ENCODE data around the gene COL27A1.

Gene COL27A1

DNA sequence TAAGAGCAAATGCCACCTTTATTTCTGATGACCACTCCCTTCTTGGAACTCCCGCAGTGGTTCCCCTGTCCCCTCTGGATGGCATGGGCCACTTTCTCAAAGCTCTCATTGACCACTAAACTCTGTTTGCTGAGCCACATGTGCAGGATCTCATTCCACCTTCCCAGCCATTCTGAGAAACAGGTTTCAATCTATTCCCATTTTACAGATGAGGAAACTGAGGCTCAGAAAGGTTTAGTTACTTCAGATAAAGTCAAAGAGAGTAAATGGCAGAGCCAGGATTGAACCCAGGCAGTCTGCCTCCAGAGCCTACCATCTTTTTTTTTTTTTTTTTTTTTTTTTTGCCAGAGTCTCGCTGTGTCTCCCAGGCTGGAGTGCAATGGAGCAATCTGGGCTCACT is 24.2 kb downstream of the COL27A1 start:
- TF ChIP-seq SIN3A (IDR thresholded peaks at IDR 0.05; ENCODE audit: borderline replicate concordance, insufficient read depth, low read length) = no peak
- TF ChIP-seq POLR2AphosphoS5 (IDR thresholded peaks at IDR 0.05; ENCODE audit: low read depth, low read length) = no peak
- TF ChIP-seq TAF1 (IDR thresholded peaks at IDR 0.05; ENCODE audit: borderline replicate concordance, insufficient read depth, low read length) = no peak
- TF ChIP-seq FOXP2 (optimal IDR thresholded peaks at IDR 0.05; ENCODE audit: borderline replicate concordance, extremely low read depth, extremely low read length, insufficient read depth) = no peak
- TF ChIP-seq, protein P1, sequence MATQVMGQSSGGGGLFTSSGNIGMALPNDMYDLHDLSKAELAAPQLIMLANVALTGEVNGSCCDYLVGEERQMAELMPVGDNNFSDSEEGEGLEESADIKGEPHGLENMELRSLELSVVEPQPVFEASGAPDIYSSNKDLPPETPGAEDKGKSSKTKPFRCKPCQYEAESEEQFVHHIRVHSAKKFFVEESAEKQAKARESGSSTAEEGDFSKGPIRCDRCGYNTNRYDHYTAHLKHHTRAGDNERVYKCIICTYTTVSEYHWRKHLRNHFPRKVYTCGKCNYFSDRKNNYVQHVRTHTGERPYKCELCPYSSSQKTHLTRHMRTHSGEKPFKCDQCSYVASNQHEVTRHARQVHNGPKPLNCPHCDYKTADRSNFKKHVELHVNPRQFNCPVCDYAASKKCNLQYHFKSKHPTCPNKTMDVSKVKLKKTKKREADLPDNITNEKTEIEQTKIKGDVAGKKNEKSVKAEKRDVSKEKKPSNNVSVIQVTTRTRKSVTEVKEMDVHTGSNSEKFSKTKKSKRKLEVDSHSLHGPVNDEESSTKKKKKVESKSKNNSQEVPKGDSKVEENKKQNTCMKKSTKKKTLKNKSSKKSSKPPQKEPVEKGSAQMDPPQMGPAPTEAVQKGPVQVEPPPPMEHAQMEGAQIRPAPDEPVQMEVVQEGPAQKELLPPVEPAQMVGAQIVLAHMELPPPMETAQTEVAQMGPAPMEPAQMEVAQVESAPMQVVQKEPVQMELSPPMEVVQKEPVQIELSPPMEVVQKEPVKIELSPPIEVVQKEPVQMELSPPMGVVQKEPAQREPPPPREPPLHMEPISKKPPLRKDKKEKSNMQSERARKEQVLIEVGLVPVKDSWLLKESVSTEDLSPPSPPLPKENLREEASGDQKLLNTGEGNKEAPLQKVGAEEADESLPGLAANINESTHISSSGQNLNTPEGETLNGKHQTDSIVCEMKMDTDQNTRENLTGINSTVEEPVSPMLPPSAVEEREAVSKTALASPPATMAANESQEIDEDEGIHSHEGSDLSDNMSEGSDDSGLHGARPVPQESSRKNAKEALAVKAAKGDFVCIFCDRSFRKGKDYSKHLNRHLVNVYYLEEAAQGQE (IDR thresholded peaks at IDR 0.05; ENCODE audit: insufficient read depth in 1 of 2, low read depth in 2 of 2, low read length in 2 of 2) = no peak

DNA sequence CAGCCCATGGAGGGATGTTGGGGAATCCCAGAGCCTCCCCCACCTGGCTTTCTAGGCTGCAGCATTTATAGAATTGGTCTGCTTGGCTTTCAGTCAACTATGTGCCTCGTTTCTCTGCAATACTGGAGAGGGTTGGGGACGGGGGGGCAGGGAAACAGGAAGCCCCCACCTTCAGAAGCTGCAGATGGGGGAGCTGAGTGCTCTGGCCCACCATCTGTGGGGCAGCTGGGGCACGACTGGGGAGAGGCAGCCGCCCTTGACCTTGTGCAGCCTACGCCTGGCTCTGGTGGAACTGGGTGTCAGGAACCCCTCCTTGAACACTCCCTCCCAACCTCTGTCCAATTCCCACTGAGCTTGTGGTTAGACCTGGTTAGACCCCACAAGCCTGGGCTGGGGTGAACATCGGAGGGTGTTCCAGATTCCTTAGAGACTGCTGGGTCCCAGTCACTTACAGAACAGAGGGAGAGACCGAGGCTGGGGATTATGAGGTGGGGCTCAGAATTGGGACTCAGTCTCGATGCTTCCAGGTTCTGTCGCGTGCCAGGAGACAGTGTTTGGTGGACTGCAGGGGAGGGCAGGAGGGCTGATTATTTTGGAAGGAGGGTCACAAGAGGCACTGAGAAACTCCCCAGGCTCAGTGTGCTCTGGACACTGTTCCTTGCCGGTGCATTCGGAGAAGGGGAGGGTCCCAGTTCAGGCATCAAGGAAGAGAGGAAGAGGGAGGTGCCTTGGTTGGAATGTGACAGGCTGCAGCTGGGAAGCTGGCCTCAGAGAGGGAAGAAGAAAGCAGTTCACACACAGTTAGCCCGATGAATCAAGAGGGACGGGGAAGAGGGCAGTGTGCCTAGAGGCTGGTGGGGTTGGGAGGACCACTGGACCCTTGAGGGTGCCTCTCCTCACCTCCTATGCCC is 25.6 kb downstream of the COL27A1 start:
- TF ChIP-seq TAF1 (IDR thresholded peaks at IDR 0.05; ENCODE audit: borderline replicate concordance, insufficient read depth, low read length) = no peak
- TF ChIP-seq FOXP2 (optimal IDR thresholded peaks at IDR 0.05; ENCODE audit: borderline replicate concordance, extremely low read depth, extremely low read length, insufficient read depth) = no peak
- TF ChIP-seq, protein P1 (IDR thresholded peaks at IDR 0.05; ENCODE audit: insufficient read depth in 1 of 2, low read depth in 2 of 2, low read length in 2 of 2) = no peak
- no peak for TF ChIP-seq SIN3A (IDR thresholded peaks at IDR 0.05; ENCODE audit: borderline replicate concordance, insufficient read depth, low read length)
- TF ChIP-seq POLR2AphosphoS5 (IDR thresholded peaks at IDR 0.05; ENCODE audit: low read depth, low read length) = no peak

- TF ChIP-seq SIN3A (IDR thresholded peaks at IDR 0.05; ENCODE audit: borderline replicate concordance, insufficient read depth, low read length) = no peak
- TF ChIP-seq FOXP2 (optimal IDR thresholded peaks at IDR 0.05; ENCODE audit: borderline replicate concordance, extremely low read depth, extremely low read length, insufficient read depth) = no peak
- TF ChIP-seq POLR2AphosphoS5 (IDR thresholded peaks at IDR 0.05; ENCODE audit: low read depth, low read length) = no peak
- no peak for TF ChIP-seq TAF1 (IDR thresholded peaks at IDR 0.05; ENCODE audit: borderline replicate concordance, insufficient read depth, low read length)
- TF ChIP-seq, protein P1 (IDR thresholded peaks at IDR 0.05; ENCODE audit: insufficient read depth in 1 of 2, low read depth in 2 of 2, low read length in 2 of 2) = no peak
Measured at GRCh38 chr9:114181607-114182409, 26.5 kb downstream of the COL27A1 start.

- no peak for TF ChIP-seq FOXP2 (optimal IDR thresholded peaks at IDR 0.05; ENCODE audit: borderline replicate concordance, extremely low read depth, extremely low read length, insufficient read depth)
- TF ChIP-seq POLR2AphosphoS5 (IDR thresholded peaks at IDR 0.05; ENCODE audit: low read depth, low read length) = no peak
- no peak for TF ChIP-seq TAF1 (IDR thresholded peaks at IDR 0.05; ENCODE audit: borderline replicate concordance, insufficient read depth, low read length)
- no peak for TF ChIP-seq SIN3A (IDR thresholded peaks at IDR 0.05; ENCODE audit: borderline replicate concordance, insufficient read depth, low read length)
- TF ChIP-seq, protein P1 (IDR thresholded peaks at IDR 0.05; ENCODE audit: insufficient read depth in 1 of 2, low read depth in 2 of 2, low read length in 2 of 2) = no peak
Measured at GRCh38 chr9:114183006-114183405, 27.7 kb downstream of the COL27A1 start.
